Measurements from ENCODE around the gene PITRM1.

Gene PITRM1

GRCh38 chr10:3167611-3168330, 4.8 kb downstream of the PITRM1 start:
- DNase-seq (ENCODE audit: low read depth, low spot score): no peak

GRCh38 chr10:3166496-3167290, 5.9 kb downstream of the PITRM1 start:
- no peak for DNase-seq (ENCODE audit: low read depth, low spot score)

GRCh38 chr10:3165196-3165595, 7.4 kb downstream of the PITRM1 start:
- no peak for DNase-seq (ENCODE audit: low read depth, low spot score)

- no peak for DNase-seq (ENCODE audit: low read depth, low spot score)
Observed at GRCh38 chr10:3163879-3164278, 8.7 kb downstream of the PITRM1 start.

GRCh38 chr10:3162533-3162932, 10.0 kb downstream of the PITRM1 start:
- no peak for DNase-seq (ENCODE audit: low read depth, low spot score)

GRCh38 chr10:3159152-3159551, 13.4 kb downstream of the PITRM1 start:
- DNase-seq (ENCODE audit: low read depth, low spot score): no peak

GRCh38 chr10:3154666-3155065, 17.9 kb downstream of the PITRM1 start:
- no peak for DNase-seq (ENCODE audit: low read depth, low spot score)

GRCh38 chr10:3152566-3152935, 20.0 kb downstream of the PITRM1 start:
- DNase-seq (ENCODE audit: low read depth, low spot score): no peak

GRCh38 chr10:3151889-3152565, 20.6 kb downstream of the PITRM1 start:
- no peak for DNase-seq (ENCODE audit: low read depth, low spot score)

- DNase-seq (ENCODE audit: low read depth, low spot score): no peak
Observed at GRCh38 chr10:3150961-3151360, 21.6 kb downstream of the PITRM1 start.

GRCh38 chr10:3150366-3150765, 22.2 kb downstream of the PITRM1 start:
- no peak for DNase-seq (ENCODE audit: low read depth, low spot score)

- DNase-seq (ENCODE audit: low read depth, low spot score): no peak
Observed at GRCh38 chr10:3149918-3150317, 22.7 kb downstream of the PITRM1 start.

GRCh38 chr10:3148994-3149393, 23.6 kb downstream of the PITRM1 start:
- no peak for DNase-seq (ENCODE audit: low read depth, low spot score)

GRCh38 chr10:3148041-3148440, 24.5 kb downstream of the PITRM1 start:
- no peak for DNase-seq (ENCODE audit: low read depth, low spot score)

- DNase-seq (ENCODE audit: low read depth, low spot score): no peak
Observed at GRCh38 chr10:3147117-3147820, 25.3 kb downstream of the PITRM1 start.

GRCh38 chr10:3146289-3146688, 26.3 kb downstream of the PITRM1 start:
- DNase-seq (ENCODE audit: low read depth, low spot score): no peak

GRCh38 chr10:3145366-3145765, 27.2 kb downstream of the PITRM1 start:
- no peak for DNase-seq (ENCODE audit: low read depth, low spot score)

- no peak for DNase-seq (ENCODE audit: low read depth, low spot score)
Observed at GRCh38 chr10:3143791-3144434, 28.7 kb downstream of the PITRM1 start.

- no peak for DNase-seq (ENCODE audit: low read depth, low spot score)
Observed at GRCh38 chr10:3143366-3143765, 29.2 kb downstream of the PITRM1 start.

- DNase-seq (ENCODE audit: low read depth, low spot score): no peak
Observed at GRCh38 chr10:3142146-3142875, 30.3 kb downstream of the PITRM1 start.

All from brain pericyte (primary cell).